ENCODE data around the gene SLC22A1.
"Not testable (repeated sequence)": the region's sequence is repeated elsewhere in the genome, so short reads cannot be mapped to it uniquely, and the experiment has no call there.

The SLC22A1 gene

DNA sequence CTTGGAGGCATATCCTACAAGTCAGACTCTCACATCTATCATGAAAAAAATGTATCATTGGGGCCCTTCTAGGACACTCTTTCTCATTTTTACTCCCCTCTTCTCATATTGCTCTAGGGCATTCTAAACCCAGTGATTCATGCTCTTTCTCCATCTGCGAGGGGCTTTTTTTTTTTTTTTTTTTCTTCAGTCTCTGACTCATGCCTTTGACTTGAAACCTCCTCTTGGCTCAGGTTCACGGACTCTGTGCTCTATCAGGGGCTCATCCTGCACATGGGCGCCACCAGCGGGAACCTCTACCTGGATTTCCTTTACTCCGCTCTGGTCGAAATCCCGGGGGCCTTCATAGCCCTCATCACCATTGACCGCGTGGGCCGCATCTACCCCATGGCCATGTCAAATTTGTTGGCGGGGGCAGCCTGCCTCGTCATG, 17.8 kb downstream of the SLC22A1 start:
- DNase-seq (ENCODE audit: low read depth, low spot score) = peak; percentile 88
- in situ Hi-C loops (cut with HindIII; ENCODE audit: low sequenced_read_pairs) = no loop called here
- no peak overlapping the region for H3K4me3 ChIP-seq (ENCODE audit: low read depth, low read length)
- TF ChIP-seq, protein P1, sequence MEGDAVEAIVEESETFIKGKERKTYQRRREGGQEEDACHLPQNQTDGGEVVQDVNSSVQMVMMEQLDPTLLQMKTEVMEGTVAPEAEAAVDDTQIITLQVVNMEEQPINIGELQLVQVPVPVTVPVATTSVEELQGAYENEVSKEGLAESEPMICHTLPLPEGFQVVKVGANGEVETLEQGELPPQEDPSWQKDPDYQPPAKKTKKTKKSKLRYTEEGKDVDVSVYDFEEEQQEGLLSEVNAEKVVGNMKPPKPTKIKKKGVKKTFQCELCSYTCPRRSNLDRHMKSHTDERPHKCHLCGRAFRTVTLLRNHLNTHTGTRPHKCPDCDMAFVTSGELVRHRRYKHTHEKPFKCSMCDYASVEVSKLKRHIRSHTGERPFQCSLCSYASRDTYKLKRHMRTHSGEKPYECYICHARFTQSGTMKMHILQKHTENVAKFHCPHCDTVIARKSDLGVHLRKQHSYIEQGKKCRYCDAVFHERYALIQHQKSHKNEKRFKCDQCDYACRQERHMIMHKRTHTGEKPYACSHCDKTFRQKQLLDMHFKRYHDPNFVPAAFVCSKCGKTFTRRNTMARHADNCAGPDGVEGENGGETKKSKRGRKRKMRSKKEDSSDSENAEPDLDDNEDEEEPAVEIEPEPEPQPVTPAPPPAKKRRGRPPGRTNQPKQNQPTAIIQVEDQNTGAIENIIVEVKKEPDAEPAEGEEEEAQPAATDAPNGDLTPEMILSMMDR (IDR thresholded peaks at IDR 0.05; ENCODE audit: low read depth, low read length) = no peak

DNA sequence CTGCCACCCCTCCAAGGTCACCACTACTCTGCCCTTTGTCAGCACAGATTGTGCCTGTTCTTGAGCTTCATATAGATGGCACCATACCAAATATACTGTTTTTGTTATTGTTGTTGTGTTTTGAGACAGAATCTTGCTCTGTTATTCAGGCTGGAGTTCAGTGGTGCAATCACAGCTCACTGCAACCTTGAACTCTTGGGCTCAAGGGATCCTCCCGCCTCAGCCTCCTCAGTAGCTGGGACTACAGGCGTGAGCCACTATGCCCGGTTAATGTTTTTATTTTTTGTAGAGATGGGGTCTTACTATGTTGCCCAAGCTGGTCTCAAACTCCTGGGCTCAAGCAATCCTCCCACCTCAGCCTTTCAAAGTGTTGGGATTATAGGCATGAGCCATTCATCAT, 18.9 kb downstream of the SLC22A1 start:
- H3K4me3 ChIP-seq (ENCODE audit: low read depth, low read length); in situ Hi-C loops (cut with HindIII; ENCODE audit: low sequenced_read_pairs); DNase-seq (ENCODE audit: low read depth, low spot score): not testable (repeated sequence)

DNA sequence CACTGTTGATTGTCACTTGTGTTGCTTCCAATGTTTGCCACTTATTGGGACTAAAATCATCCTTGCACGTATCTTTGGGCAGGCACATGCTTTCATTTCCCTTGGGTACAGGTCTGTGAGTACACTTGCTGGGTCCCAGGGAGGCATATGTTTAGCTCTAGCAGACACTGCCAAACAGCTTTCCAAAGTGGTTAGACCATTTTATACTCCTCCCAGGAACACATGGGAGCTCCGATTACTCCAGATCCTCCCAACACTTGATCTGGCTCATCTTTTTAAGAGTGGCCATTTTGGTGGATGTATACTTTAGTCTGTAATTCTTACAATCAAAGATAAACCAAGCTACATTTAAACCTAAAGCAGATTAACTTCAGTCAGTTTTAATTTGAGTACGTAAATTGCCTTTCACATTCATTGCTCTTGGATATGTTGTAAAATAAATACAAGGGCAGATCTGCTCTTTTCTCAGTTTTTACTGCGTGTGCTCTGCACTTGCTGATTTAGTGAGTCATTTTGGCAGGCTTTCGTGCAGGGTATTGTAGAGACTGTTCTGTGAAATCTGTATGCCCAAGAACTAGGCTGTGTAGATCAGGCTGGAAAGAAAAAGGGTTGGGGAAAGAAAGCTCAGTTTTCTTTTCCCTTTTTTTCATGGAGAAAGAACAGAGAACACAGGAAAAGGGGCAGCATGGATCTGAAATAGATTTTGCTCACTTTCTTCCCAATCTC, 19.5 kb downstream of the SLC22A1 start:
- no peak overlapping the region for H3K4me3 ChIP-seq (ENCODE audit: low read depth, low read length)
- in situ Hi-C loops (cut with HindIII; ENCODE audit: low sequenced_read_pairs) = no loop called here
- TF ChIP-seq, protein P1 (IDR thresholded peaks at IDR 0.05; ENCODE audit: low read depth, low read length) = no peak
- DNase-seq (ENCODE audit: low read depth, low spot score) = peak; percentile 85

DNA sequence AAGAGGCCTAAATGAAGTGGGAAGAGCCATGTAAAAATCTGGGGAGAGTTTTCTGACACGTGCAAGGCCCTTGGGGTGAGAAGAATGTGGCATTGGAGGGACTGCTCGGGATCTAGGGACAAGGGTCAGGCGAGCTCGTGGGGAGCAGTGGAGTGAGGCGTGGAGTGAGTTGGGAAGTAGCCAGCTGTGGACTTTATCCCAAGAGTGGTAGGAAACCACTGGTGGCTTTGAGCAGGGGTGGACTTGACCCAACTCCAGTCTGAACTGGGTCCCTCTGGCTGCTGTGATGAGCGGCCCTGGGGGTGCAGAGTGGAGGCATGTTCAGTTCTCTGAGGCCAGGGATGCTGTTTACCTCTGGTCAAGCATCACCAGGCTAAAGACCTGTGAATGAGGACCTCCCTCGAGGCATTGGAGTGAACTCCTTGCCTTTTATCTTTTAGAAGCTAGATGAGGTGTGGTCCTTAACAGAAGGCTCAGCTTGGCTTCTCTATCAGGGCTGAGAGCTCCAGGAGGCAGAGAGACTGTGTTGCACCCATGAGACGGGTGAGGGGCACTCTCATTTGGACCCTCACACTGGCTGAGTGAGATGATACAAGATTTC, 20.6 kb downstream of the SLC22A1 start:
- in situ Hi-C loops (cut with HindIII; ENCODE audit: low sequenced_read_pairs) = no loop called here
- TF ChIP-seq, protein P1 (IDR thresholded peaks at IDR 0.05; ENCODE audit: low read depth, low read length) = no peak
- DNase-seq (ENCODE audit: low read depth, low spot score) = no peak
- no peak overlapping the region for H3K4me3 ChIP-seq (ENCODE audit: low read depth, low read length)

DNA sequence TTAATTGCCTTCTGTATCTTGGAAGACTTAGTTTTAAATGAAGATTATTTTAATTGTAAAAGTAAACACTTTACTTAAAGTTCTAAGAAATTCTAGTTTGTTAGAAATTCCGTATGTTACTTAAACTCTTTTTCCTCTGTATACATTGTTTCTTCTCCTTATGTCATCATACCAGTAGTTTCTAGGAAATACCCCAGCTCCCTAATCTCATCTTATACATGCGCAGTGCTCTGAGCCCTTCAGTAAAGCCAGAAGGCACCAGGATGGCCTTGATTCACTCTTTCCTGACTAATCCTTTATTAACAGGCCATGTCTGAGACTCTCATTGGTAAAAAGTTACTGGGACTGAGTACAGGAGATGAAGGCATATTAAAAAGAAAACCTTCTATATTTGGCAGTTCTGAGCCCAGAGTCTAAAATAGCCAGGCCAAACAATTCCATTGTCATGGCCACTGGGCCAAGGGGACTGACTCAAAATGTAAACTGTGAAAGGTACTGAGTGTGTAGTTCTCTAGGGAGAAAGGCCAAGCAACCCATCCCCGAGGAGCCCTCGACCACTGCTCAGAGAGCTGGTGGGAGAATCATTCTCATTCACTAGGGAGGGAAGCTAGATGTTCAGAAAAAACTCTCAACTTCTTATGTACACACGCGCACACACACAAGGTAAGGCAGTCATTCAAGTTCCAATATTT, 25.0 kb downstream of the SLC22A1 start:
- in situ Hi-C loops (cut with HindIII; ENCODE audit: low sequenced_read_pairs) = no loop called here
- TF ChIP-seq, protein P1 (IDR thresholded peaks at IDR 0.05; ENCODE audit: low read depth, low read length) = no peak
- no peak overlapping the region for H3K4me3 ChIP-seq (ENCODE audit: low read depth, low read length)
- no peak for DNase-seq (ENCODE audit: low read depth, low spot score)

DNA sequence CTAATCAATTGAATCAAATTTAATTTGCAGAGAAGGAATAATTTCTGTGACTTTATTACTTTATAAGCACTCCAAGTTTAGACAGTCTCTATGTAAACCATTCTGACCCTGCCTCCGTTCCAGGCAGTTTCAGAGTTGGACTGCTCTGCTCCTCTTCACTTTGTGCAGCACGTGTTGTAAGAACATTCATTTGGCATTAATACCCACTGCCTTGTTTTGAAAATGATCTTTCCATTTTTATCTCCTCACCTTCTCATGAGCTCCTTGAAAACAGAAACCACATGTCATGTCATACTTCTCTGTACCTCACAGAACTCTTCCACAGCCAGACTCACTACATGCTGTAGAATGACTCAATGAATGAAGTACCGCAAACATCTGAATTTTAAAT, 25.5 kb downstream of the SLC22A1 start:
- in situ Hi-C loops (cut with HindIII; ENCODE audit: low sequenced_read_pairs) = no loop called here
- no peak for DNase-seq (ENCODE audit: low read depth, low spot score)

More for the DNA sequence above, 25.5 kb downstream of the SLC22A1 start:
- TF ChIP-seq, protein P1 (IDR thresholded peaks at IDR 0.05; ENCODE audit: low read depth, low read length) = no peak
- H3K4me3 ChIP-seq (ENCODE audit: low read depth, low read length) = no peak overlapping the region
